SK-N-SH (cell line): ENCODE data around the gene RAPGEF1. TPM values are rescaled to one million over a fixed set of nuclear protein-coding genes. Genes with fewer than 3 reads are reported as not detected.

Experiments
- CTCF ChIA-PET: fragments of 300-600, 350-600 bp; formaldehyde crosslinking; extraction: SDS; loops from one replicate; lab custom pipeline; 2021; lab: Yijun Ruan, JAX
- POLR2A ChIA-PET: fragments of 350-600 bp; sonication (Branson Sonifier 250); formaldehyde crosslinking; extraction: SDS; loops from one replicate; lab custom pipeline; 2020; ENCODE audit warnings: antibody characterized with exemption, inconsistent platforms; lab: Yijun Ruan, JAX
- DNase-seq: peaks from one replicate; pipeline ENCODE4 v3.0.0; 2012
- H2AFZ ChIP-seq: fragments of 200-600 bp; sonication (generic); 2 replicates; pipeline ENCODE4 v1.8.1; 2016; ENCODE audit warnings: antibody characterized with exemption, mild to moderate bottlenecking, low read depth
- H3F3A ChIP-seq: fragments of 200-600 bp; sonication (generic); replicated peaks from 2 replicates; pipeline ENCODE3; 2016; ENCODE audit warnings: antibody characterized with exemption, mild to moderate bottlenecking; ENCODE audit not compliant: insufficient read depth
- H3K27ac ChIP-seq, 2 experiments: fragments of 200-500 bp in 1 of 2; fragments of 200-600 bp in 1 of 2; sonication (Bioruptor generic) in 1 of 2; sonication (generic), shearing (Covaris generic) in 1 of 2; 2 replicates each; pipeline versions ENCODE4 v1.5.1 to v1.6.1; 2014 to 2016; ENCODE audit warnings: low read depth in 2 of 2, inconsistent platforms in 1 of 2, low read length in 1 of 2, mild to moderate bottlenecking in 1 of 2, mixed read lengths in 1 of 2
- H3K27me3 ChIP-seq: fragments of 200-600 bp; sonication (generic), shearing (Covaris generic); 2 replicates; pipeline ENCODE4 v1.6.1; 2016; ENCODE audit warnings: mixed run types; ENCODE audit not compliant: insufficient read depth
- H3K36me3 ChIP-seq, 2 experiments: fragments of 200-500 bp in 1 of 2; fragments of 200-600 bp in 1 of 2; sonication (Bioruptor generic) in 1 of 2; sonication (generic) in 1 of 2; replicated peaks in 1 of 2; 2 replicates each; pipeline versions ENCODE3 to v1.5.1; 2014 to 2016; ENCODE audit warnings: low read length in 1 of 2, mild to moderate bottlenecking in 1 of 2; ENCODE audit not compliant: insufficient read depth in 2 of 2, control insufficient read depth in 1 of 2
- H3K4me1 ChIP-seq, 2 experiments: fragments of 200-500 bp in 1 of 2; fragments of 200-600 bp in 1 of 2; sonication (Bioruptor generic) in 1 of 2; sonication (generic), shearing (Covaris generic) in 1 of 2; 2 replicates each; pipeline versions ENCODE4 v1.5.1 to v1.6.1; 2014 to 2016; ENCODE audit warnings: low read depth in 1 of 2, low read length in 1 of 2, mixed run types in 1 of 2; ENCODE audit not compliant: insufficient read depth in 2 of 2, control insufficient read depth in 1 of 2
- H3K4me2 ChIP-seq: fragments of 200-600 bp; sonication (generic), shearing (Covaris generic); 2 replicates; pipeline ENCODE4 v1.6.1; 2017; ENCODE audit warnings: mixed run types
- H3K4me3 ChIP-seq, 2 experiments: fragments of 200-500 bp in 1 of 2; fragments of 200-600 bp in 1 of 2; sonication (Bioruptor generic) in 1 of 2; sonication (generic), shearing (Covaris generic) in 1 of 2; 2 replicates each; pipeline versions ENCODE4 v1.5.1 to v1.8.1; 2014 to 2016; ENCODE audit warnings: low read depth in 2 of 2, inconsistent platforms in 1 of 2, low read length in 1 of 2, mild to moderate bottlenecking in 1 of 2, mixed read lengths in 1 of 2, moderate library complexity in 1 of 2
- H3K79me2 ChIP-seq: fragments of 200-600 bp; sonication (generic); 2 replicates; pipeline ENCODE4 v1.8.1; 2017; ENCODE audit warnings: mild to moderate bottlenecking; ENCODE audit not compliant: insufficient read depth
- H3K9ac ChIP-seq: fragments of 200-600 bp; sonication (generic); 2 replicates; pipeline ENCODE4 v1.6.1; 2017; ENCODE audit warnings: mixed run types
- H3K9me2 ChIP-seq: fragments of 200-600 bp; sonication (generic); 2 replicates; pipeline ENCODE4 v1.6.1; 2017; ENCODE audit warnings: mixed run types
- H3K9me3 ChIP-seq: fragments of 200-600 bp; sonication (generic); 2 replicates; pipeline ENCODE4 v1.6.1; 2017; ENCODE audit warnings: mixed run types, mild to moderate bottlenecking, moderate library complexity
- H4K20me1 ChIP-seq: fragments of 200-600 bp; sonication (generic); 2 replicates; pipeline ENCODE4 v1.6.1; 2017; ENCODE audit warnings: mild to moderate bottlenecking, mixed run types; ENCODE audit not compliant: insufficient read depth
- MEF2A ChIP-seq: IDR thresholded peaks from 2 replicates; pipeline ENCODE4 v1.4.0; 2012; ENCODE audit warnings: low read depth, borderline replicate concordance
- RFX5 ChIP-seq: IDR thresholded peaks from 2 replicates; pipeline ENCODE4 v1.6.1; 2012; ENCODE audit warnings: mild to moderate bottlenecking, improper control_type of control experiment, low read length
- SIN3A ChIP-seq: IDR thresholded peaks from 2 replicates; pipeline ENCODE4 v1.6.1; 2012; ENCODE audit warnings: low read depth, mild to moderate bottlenecking, low read length, moderate library complexity, borderline replicate concordance
- TAF1 ChIP-seq: IDR thresholded peaks from 2 replicates; pipeline ENCODE4 v1.6.1; 2012; ENCODE audit warnings: low read depth, mild to moderate bottlenecking, low read length, moderate library complexity, borderline replicate concordance
- TCF12 ChIP-seq: IDR thresholded peaks from 2 replicates; pipeline ENCODE4 v1.4.0; 2012
- TEAD4 ChIP-seq: IDR thresholded peaks from 2 replicates; pipeline ENCODE4 v1.4.0; 2012; ENCODE audit warnings: mild to moderate bottlenecking, borderline replicate concordance; ENCODE audit not compliant: insufficient read depth
- USF1 ChIP-seq: IDR thresholded peaks from 2 replicates; pipeline ENCODE4 v1.4.0; 2012; ENCODE audit warnings: low read depth, borderline replicate concordance
- WGBS: methylation state at CpG from one replicate; pipeline ENCODE4 v1.1.6; 2017; ENCODE audit warnings: low lambda C conversion rate; 5-methylcytosine and 5-hydroxymethylcytosine counted together
- polyA plus RNA-seq, 3 experiments: library from polyadenylated mRNA; depleted of rRNA; stranded (reverse); fragments of >200 nt; gene quantifications; 2 replicates each; pipeline ENCODE4 v1.2.3, GENCODE V29; 2012
- TF ChIP-seq, protein P1 (sequence below): IDR thresholded peaks from 2 replicates; pipeline ENCODE4 v1.4.0; 2012; ENCODE audit warnings: low read depth, borderline replicate concordance
- TF ChIP-seq, protein P2 (sequence below): IDR thresholded peaks from 2 replicates; pipeline ENCODE4 v1.4.0; 2012; ENCODE audit warnings: low read depth
- TF ChIP-seq, protein P3 (sequence below): fragments of 200-600 bp; sonication (generic); IDR thresholded peaks from 2 replicates; pipeline ENCODE4 v1.6.1; 2017; ENCODE audit warnings: antibody characterized with exemption, mild to moderate bottlenecking, moderate library complexity

RAPGEF1 gene
- polyA plus RNA-seq, 1 of the 3 experiments (the other 2 are of a cell fraction): 26.2 TPM

GRCh38 chr9:131735238-131736128, 4.4 kb downstream of the RAPGEF1 start:
- peak overlapping the region in 1 of 2 experiments; percentile 95; a peak in 1 of 4 replicates for H3K27ac ChIP-seq

More at GRCh38 chr9:131735238-131736128, 4.4 kb downstream of the RAPGEF1 start:
- H3K36me3 ChIP-seq: no peaks in the 10 kb centered on the region
- POLR2A ChIA-PET: no interaction called here
- peaks cover 31 to 42% of the 10 kb centered on the region in 2 experiments for H3K4me1 ChIP-seq
- no peaks in the 10 kb centered on the region for H3K27me3 ChIP-seq
- TF ChIP-seq USF1 (no peak), MEF2A (no peak), RFX5 (no peak), SIN3A (no peak), TCF12 (no peak), TEAD4 (no peak), TAF1 (no peak)
- TF ChIP-seq, protein P1, sequence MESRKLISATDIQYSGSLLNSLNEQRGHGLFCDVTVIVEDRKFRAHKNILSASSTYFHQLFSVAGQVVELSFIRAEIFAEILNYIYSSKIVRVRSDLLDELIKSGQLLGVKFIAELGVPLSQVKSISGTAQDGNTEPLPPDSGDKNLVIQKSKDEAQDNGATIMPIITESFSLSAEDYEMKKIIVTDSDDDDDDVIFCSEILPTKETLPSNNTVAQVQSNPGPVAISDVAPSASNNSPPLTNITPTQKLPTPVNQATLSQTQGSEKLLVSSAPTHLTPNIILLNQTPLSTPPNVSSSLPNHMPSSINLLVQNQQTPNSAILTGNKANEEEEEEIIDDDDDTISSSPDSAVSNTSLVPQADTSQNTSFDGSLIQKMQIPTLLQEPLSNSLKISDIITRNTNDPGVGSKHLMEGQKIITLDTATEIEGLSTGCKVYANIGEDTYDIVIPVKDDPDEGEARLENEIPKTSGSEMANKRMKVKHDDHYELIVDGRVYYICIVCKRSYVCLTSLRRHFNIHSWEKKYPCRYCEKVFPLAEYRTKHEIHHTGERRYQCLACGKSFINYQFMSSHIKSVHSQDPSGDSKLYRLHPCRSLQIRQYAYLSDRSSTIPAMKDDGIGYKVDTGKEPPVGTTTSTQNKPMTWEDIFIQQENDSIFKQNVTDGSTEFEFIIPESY: no peak
- TF ChIP-seq, protein P2, sequence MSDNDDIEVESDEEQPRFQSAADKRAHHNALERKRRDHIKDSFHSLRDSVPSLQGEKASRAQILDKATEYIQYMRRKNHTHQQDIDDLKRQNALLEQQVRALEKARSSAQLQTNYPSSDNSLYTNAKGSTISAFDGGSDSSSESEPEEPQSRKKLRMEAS: no peak
- TF ChIP-seq, protein P3, sequence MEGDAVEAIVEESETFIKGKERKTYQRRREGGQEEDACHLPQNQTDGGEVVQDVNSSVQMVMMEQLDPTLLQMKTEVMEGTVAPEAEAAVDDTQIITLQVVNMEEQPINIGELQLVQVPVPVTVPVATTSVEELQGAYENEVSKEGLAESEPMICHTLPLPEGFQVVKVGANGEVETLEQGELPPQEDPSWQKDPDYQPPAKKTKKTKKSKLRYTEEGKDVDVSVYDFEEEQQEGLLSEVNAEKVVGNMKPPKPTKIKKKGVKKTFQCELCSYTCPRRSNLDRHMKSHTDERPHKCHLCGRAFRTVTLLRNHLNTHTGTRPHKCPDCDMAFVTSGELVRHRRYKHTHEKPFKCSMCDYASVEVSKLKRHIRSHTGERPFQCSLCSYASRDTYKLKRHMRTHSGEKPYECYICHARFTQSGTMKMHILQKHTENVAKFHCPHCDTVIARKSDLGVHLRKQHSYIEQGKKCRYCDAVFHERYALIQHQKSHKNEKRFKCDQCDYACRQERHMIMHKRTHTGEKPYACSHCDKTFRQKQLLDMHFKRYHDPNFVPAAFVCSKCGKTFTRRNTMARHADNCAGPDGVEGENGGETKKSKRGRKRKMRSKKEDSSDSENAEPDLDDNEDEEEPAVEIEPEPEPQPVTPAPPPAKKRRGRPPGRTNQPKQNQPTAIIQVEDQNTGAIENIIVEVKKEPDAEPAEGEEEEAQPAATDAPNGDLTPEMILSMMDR: no peak
- TF ChIP-seq, all 33 proteins: peak for 0
- Histone ChIP-seq H3K4me3 (no peak overlapping the region), H4K20me1 (peaks cover 44% of the 10 kb centered on the region), H3K4me2 (0 out of 2 replicates have a peak overlapping the region, but pooled peaks have one; percentile 75), H3K9me2 (no peaks in the 10 kb centered on the region), H3K9me3 (no peaks in the 10 kb centered on the region), H3K79me2 (peaks cover 79% of the 10 kb centered on the region), H3F3A (peaks cover 14% of the 10 kb centered on the region), H3K9ac (no peak overlapping the region), H2AFZ (no peak overlapping the region)
- CTCF ChIA-PET: interaction anchor here (0.9 to 1.4 kb wide), 5 partner anchors 8 to 144 kb away, joined by 3 read pairs; no protein-coding TSS in a partner anchor
- DNase-seq: no peak
- WGBS: 78% methylated on average over 15 of the region's 15 CpGs
